ENCODE measurements around the gene SEMA3A.

- TF ChIP-seq EZH2phosphoT487 (IDR thresholded peaks at IDR 0.05; ENCODE audit: insufficient read depth, low read depth) (no peak), EZH2 (IDR thresholded peaks at IDR 0.05; ENCODE audit: insufficient read depth, poor library complexity, severe bottlenecking) (no peak)
Observed at GRCh38 chr7:84041649-84042048, 152.9 kb downstream of the SEMA3A start.

Data from GM23248 (cell line).